Coronary artery (tissue), 2 donors: ENCODE results near the gene G6PD.
A peak's percentile ranks its signal among the peaks of the same experiment; 100 is the strongest.
"Not testable (repeated sequence)": the region's sequence is repeated elsewhere in the genome, so short reads cannot be mapped to it uniquely, and the experiment has no call there.

Experiments
- DNase-seq: peaks from one replicate; pipeline ENCODE4 v3.0.0-alpha.2; 2017; ENCODE audit warnings: low spot score
- H3K27ac ChIP-seq, 2 donors: fragments of 200-600 bp; sonication (generic); one replicate each; pipeline ENCODE4 v1.5.1; 2016 to 2019
- H3K4me3 ChIP-seq: fragments of 200-600 bp; sonication (generic); 2 replicates; pipeline ENCODE4 v1.5.1; 2016; ENCODE audit warnings: mild to moderate bottlenecking, moderate library complexity
- TF ChIP-seq, protein P1 (sequence below): fragments of 200-600 bp; sonication (generic); IDR thresholded peaks from one replicate; pipeline ENCODE4 v1.5.1; 2019; ENCODE audit warnings: antibody characterized with exemption

Gene G6PD

DNA sequence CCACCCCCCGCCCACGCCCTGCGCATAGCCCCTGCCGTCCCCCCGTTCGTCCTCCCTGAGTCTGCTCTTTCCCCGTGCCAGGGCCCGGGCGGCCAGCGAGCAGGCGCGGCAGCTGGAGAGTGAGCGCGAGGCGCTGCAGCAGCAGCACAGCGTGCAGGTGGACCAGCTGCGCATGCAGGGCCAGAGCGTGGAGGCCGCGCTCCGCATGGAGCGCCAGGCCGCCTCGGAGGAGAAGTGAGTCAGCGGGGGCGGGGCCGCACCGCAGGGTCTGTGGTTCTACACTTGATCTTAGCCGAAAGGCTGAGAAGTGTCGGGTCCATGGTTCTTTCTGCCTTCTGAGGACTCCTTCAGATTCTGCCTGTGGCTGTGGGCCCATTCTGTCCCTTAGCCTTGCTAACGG, 13.7 kb upstream of the G6PD start:
- H3K4me3 ChIP-seq, H3K27ac ChIP-seq, DNase-seq: not testable (repeated sequence)

DNA sequence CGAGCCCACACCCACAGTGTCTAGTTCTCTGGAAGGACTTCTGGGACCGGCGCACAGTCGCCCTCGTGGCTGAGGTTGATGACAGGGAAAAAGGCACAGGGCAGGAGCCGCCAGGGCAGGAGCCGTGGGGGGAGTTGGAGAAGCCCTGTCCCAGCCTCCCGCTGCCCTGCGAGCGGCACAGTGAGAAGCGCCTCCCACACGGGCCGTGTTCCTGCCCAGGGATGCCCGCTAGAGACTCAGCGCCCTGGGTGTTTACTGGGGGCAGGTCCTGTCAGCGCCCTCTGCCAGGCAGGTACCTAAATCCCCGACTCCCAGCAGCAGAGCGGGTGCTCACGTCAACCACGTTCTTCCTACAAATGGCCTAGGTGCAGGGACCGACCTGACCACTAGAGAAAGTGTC, 12.2 kb upstream of the G6PD start:
- DNase-seq, H3K27ac ChIP-seq, H3K4me3 ChIP-seq: not testable (repeated sequence)

DNA sequence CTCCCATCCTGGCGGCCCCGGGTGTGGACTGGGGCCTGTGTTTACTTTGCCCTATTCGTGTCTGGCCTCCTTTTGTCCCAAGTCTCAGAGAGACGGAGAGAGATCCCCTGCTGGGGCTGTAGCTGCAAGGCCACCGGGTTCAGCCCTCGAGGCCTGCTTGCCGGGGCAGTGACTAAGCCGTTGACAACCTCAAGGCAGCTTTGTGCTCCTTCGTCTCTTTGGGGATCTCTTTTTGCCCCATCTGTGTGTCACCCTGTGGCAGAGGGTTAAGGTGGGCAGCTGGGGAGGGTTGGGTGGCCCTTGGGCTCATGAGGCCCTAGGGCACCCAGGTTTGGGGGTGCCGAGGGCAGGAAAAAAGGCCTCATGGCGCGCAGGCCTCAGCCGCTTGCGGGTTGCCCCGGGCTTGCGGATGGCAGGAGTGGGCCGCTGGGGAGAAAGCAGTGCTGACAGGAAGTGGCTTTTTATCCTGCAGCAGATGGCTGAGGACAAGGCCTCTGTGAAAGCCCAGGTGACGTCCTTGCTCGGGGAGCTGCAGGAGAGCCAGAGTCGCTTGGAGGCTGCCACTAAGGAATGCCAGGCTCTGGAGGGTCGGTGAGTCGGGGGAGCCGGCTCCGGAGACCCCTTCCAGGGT, 11.5 kb upstream of the G6PD start:
- H3K27ac ChIP-seq, DNase-seq, H3K4me3 ChIP-seq: not testable (repeated sequence)

DNA sequence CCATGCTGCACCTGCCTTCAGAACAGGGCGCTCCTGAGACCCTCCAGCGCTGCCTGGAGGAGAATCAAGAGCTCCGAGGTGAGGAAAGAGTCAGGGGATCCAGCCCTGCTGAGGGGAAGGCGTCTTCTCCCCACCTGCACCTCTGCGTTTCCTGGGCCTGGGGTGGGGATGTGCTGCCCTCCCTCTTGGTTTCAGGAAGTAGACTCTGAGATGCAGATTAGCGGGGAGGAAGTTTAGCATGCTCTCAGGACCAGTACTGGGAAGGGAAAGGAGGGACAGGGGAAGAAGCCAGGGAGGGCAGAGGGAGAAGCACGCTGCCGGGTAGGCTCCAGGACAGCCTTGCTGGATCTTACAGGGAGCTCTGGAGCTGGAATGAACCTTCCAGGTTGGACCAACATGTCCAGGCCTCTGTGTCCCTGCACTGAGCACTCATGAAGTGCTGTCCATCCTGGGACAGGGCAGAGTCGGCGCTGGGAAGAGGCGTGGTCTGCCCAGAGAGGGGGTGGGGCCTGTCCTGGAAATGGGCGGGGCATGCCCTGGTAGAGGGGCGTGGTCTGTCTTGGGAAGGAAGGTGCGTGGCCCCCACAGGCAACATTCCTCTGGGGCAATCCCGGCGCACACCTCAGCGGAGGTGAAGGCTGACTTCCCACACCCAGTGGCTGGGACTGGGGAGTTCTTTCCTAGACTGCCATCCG, 5.6 kb upstream of the G6PD start:
- not testable (repeated sequence) for H3K27ac ChIP-seq, H3K4me3 ChIP-seq, DNase-seq

DNA sequence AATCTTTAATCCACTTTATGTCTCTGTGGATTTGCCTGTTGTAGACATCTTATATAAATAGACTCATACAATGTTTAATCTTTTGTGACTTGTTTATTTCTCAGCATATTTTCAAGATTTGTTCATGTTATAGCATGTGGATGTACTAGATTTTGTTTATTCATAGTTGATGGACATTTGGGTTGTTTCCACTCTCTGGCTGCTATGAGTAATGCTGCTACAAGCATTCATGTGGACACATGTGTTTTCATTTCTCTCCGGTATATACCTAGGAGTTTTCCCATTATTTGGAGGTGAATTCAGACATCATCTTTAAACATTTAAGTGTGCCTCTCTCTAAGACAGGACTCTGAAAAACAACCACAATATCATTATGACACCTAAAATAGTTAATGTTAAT, 3.1 kb upstream of the G6PD start:
- TF ChIP-seq, protein P1, sequence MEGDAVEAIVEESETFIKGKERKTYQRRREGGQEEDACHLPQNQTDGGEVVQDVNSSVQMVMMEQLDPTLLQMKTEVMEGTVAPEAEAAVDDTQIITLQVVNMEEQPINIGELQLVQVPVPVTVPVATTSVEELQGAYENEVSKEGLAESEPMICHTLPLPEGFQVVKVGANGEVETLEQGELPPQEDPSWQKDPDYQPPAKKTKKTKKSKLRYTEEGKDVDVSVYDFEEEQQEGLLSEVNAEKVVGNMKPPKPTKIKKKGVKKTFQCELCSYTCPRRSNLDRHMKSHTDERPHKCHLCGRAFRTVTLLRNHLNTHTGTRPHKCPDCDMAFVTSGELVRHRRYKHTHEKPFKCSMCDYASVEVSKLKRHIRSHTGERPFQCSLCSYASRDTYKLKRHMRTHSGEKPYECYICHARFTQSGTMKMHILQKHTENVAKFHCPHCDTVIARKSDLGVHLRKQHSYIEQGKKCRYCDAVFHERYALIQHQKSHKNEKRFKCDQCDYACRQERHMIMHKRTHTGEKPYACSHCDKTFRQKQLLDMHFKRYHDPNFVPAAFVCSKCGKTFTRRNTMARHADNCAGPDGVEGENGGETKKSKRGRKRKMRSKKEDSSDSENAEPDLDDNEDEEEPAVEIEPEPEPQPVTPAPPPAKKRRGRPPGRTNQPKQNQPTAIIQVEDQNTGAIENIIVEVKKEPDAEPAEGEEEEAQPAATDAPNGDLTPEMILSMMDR: no peak
- Histone ChIP-seq H3K27ac (no peak overlapping the region), H3K4me3 (no peak overlapping the region)
- DNase-seq: no peak

DNA sequence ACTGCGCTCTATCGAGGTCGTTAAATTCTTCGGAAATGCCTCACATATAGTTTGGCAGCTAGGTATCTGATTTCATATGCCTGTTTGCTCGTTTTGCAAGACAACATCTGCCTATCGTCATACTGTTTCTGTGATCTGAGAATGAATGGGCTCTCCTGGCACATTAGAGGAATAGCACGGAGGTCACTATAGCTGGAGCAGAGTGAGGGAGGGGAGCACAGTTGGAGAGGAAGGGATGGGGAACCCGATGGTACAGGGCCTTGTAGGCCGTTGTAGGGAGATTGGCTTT, 1.3 kb upstream of the G6PD start:
- TF ChIP-seq, protein P1: no peak
- DNase-seq: no peak
- Histone ChIP-seq H3K27ac (peak overlapping the region; percentile 65 to 96), H3K4me3 (peak overlapping the region; percentile 87)

DNA sequence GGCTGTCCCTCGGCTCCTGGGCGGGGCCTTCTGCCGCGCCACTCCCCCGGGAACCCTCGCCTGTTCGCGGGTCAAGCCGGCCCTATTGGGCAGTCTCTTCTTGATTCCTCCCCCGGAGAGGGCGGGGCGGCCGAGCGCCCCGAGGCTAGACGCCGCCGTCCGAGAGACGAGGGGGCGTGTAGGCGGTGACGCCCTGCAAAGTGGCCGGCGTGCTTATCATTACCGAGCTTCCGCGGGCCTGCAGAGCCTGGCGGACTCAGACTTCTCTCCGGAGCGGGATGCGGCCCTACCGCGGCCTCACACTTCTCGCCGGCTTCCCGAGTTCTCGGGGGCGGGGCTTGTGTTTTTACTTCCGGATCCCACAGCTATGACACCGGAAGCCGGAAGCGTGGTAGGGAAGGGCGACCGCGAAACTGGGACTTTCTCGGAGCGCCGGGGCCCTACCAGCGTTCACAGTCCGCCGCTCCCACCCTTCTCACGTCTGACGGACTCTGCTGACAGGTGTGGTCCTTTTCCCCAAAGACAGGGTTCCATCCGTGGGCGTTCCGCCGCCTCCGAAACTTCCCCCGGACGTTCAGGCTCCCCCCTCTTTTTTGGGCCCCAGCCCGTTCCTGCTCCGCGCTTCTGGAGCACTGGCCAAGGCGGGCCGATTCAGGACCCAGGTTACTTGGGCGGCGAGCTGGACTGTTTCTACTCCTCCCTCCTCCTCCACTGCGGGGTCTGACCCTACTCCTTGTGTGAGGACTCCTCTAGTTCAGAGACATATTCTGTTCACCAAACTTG, 790 bp upstream of the G6PD start, which contains the start of gene IKBKG:
IKBKG (plus strand) TSS at position 376 of the 783 bp plus-strand sequence. CDS start 4,383 bp downstream, outside the sequence.
- TF ChIP-seq, protein P1: no peak
- peak; percentile 93 for DNase-seq
- Histone ChIP-seq H3K4me3 (peak within 1 kb of the TSS; percentile 87), H3K27ac (peak within 1 kb of the TSS; percentile 65 to 96)

DNA sequence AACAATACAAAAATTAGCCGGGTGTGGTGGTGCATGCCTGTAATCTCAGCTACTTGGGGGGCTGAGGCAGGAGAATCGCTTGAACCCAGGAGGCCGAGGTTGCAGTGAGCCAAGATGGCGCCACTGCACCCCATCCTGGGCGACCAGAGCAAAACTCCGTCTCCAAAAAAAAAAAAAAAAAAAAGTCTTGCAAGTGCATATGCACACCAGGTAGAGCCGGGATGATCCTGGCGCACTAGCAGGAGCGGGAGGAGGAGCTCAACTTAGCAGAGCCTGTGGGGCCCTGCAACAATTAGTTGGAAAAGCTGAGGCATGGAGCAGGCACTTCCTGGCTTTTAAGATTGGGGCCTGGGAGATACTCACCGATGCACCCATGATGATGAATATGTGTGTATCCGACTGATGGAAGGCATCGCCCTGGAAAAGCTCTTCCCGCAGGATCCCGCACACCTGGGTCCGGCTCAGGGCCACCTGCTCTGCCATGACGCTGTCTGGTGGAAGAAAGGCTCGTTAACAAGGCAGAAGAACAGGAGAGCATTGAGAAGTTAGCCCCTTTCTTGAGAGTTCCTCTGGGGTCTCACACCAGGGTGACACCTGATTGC, 872 bp downstream of the G6PD start:
- peak overlapping the region; percentile 87 for H3K4me3 ChIP-seq

More for the DNA sequence above, 872 bp downstream of the G6PD start:
- H3K27ac ChIP-seq: peak overlapping the region in 1 of 2 donors; percentile 96
- DNase-seq: no peak
- TF ChIP-seq, protein P1: no peak
